Measurements from ENCODE around the gene USP13.

USP13 gene

DNA sequence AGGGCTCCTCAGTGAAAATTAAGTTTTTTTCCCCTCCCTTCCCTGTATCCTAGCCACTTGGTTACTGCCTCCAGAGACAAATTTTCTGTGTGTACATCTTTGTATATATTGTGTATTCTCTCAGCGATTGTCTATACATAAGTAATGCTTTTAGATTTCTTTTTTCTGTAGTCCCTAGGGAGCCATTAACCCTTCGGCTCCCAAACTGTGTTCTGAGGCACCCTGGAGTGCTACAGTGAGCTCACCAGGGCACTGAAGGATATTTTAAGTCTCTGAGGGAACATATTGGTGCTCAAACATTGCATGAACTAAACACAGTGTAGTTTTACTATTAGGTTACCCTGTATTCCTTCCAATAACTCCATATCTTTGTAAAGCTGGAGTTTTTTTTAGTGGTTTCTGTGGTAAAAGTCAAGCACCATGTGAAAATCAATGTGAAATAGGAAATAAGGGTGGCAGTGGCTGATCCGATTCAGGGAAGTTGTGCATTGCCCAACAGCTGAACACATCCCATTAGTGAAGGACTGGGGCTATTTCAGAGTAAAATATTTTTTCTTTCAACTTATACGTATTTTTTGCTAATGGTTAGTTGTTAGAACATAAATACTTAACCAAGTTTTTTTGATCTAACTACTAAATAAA, 43.0 kb downstream of the USP13 start:
- no peak for DNase-seq (ENCODE audit: low spot score in 2 of 2)
- no peaks in the 10 kb centered on the region for H3K9me3 ChIP-seq
- H3K4me1 ChIP-seq = peaks cover 8% of the 10 kb centered on the region
- no peak overlapping the region for H3K4me3 ChIP-seq
- H3K27me3 ChIP-seq (ENCODE audit: low read depth) = no peaks in the 10 kb centered on the region
- no peaks in the 10 kb centered on the region; the same call in 1 of the 2 replicates for H3K36me3 ChIP-seq (replicated peaks)
- in situ Hi-C loops (cut with MboI; ENCODE audit: low sequenced_read_pairs) = no loop called here

DNA sequence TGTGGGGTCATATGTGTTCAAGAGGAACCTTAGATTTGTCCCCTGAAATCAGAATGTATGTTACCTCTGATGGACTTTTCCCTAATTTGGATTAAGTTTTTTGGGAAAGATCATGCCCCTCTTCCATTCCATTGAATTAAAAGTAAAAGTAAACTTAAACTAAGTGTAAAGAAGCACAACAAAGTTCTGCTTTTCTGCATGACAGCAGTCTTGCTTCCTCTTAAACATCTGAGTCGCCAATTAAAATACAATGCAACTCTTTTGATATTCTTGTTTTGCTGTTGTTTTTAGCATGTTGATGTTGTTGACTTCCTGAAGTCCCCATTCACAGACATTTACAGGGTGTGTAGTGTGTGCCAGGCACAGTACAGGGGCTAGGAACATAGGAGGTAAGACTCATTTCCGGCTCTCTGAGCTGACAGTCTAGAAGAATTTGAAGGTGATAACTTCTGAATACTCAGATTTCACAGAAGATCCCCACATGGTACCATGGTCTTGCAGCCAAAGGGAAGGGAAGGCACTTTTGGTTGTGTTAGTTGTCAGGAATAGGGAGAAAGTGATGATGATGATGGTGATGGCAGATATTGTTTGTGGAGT, 45.0 kb downstream of the USP13 start:
- in situ Hi-C loops (cut with MboI; ENCODE audit: low sequenced_read_pairs) = no loop called here
- no peak for DNase-seq (ENCODE audit: low spot score in 2 of 2)
- no peak overlapping the region for H3K4me3 ChIP-seq

DNA sequence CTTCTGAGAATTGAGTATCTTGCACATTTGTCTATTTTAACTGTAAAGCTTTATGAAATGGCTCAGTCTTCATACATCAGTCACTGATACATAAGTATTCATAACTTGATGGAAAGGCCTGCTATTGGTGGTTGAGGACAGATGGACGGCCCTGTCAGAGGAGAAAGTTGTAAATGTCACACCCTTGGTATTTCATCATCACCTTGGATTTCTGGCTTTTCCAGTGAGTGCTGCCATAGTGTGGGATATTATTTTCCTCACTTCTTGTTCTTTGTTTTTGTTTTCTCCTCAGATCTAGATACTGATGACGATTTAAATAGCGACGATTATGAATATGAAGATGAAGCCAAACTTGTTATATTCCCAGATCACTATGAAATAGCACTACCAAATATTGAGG, 47.9 kb downstream of the USP13 start:
- no peaks in the 10 kb centered on the region; the same call in 1 of the 2 replicates for H3K36me3 ChIP-seq (replicated peaks)

More for the DNA sequence above, 45.0 kb downstream of the USP13 start:
- no peaks in the 10 kb centered on the region for H3K9me3 ChIP-seq
- no peaks in the 10 kb centered on the region for H3K27me3 ChIP-seq (ENCODE audit: low read depth)
- H3K36me3 ChIP-seq (replicated peaks) = no peaks in the 10 kb centered on the region; the same call in 1 of the 2 replicates
- peaks cover 16% of the 10 kb centered on the region for H3K4me1 ChIP-seq

DNA sequence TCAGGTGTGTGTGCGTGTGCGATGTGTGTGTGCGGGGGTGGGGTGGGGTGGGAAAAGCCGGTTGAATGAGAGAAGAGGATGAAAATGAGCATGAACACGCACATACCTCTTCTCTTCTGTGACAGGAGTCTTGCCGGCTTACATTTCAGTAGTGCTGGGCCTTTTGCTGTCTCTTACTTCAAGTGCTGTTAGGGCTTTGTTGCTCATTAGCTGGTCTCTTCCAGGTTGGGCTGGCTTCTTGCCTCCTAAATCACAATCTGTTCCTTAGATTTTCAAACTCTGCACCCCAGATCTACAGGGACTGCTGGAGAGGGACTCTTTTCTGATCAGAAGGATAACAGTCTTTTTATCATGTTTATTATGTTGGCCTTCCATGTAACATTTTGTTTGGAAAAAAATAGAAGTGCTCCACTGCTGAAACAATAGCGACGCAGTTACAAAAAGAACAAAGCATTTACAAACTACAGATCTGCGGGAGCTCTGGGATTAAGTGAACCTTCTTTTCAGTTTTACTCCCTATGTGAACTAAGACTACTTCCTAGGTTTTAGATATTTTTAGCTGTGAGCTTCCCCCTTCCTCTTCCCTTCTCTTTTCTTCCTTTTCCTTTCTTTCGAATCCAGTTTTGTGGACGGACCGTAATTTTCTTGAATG, 48.5 kb downstream of the USP13 start:
- Histone ChIP-seq H3K4me3 (no peak overlapping the region), H3K27me3 (ENCODE audit: low read depth) (no peaks in the 10 kb centered on the region), H3K4me1 (peaks cover 16% of the 10 kb centered on the region), H3K36me3 (replicated peaks) (no peaks in the 10 kb centered on the region; the same call in 1 of the 2 replicates), H3K9me3 (no peaks in the 10 kb centered on the region)
- in situ Hi-C loops (cut with MboI; ENCODE audit: low sequenced_read_pairs) = loop anchor here (5.0 kb wide), 1 partner anchor 49 kb away; the partner anchor contains the start of gene USP13
- peak; percentile 54 to 84 for DNase-seq (ENCODE audit: low spot score in 2 of 2)

More for the DNA sequence above, 47.9 kb downstream of the USP13 start:
- Histone ChIP-seq H3K27me3 (ENCODE audit: low read depth) (no peaks in the 10 kb centered on the region), H3K4me3 (no peak overlapping the region), H3K9me3 (no peaks in the 10 kb centered on the region), H3K4me1 (peaks cover 16% of the 10 kb centered on the region)
- in situ Hi-C loops (cut with MboI; ENCODE audit: low sequenced_read_pairs) = loop anchor here (5.0 kb wide), 1 partner anchor 48 kb away; the partner anchor contains the start of gene USP13
- no peak for DNase-seq (ENCODE audit: low spot score in 2 of 2)

- no peak overlapping the region for H3K4me3 ChIP-seq
- peaks cover 16% of the 10 kb centered on the region for H3K4me1 ChIP-seq
- in situ Hi-C loops (cut with MboI; ENCODE audit: low sequenced_read_pairs) = loop anchor here (5.0 kb wide), 1 partner anchor 50 kb away; the partner anchor contains the start of gene USP13
- DNase-seq (ENCODE audit: low spot score in 2 of 2) = no peak
- no peaks in the 10 kb centered on the region; the same call in none of the 2 replicates for H3K36me3 ChIP-seq (replicated peaks)
- no peaks in the 10 kb centered on the region for H3K9me3 ChIP-seq
- H3K27me3 ChIP-seq (ENCODE audit: low read depth) = no peaks in the 10 kb centered on the region
These were observed 49.6 kb downstream of the USP13 start for GRCh38 chr3:179702271-179702947.

GRCh38 chr3:179703816-179704215, 51.0 kb downstream of the USP13 start:
- Histone ChIP-seq H3K36me3 (replicated peaks) (no peaks in the 10 kb centered on the region; the same call in none of the 2 replicates), H3K27me3 (ENCODE audit: low read depth) (no peaks in the 10 kb centered on the region), H3K4me3 (no peak overlapping the region), H3K4me1 (peaks cover 16% of the 10 kb centered on the region), H3K9me3 (no peaks in the 10 kb centered on the region)
- no peak for DNase-seq (ENCODE audit: low spot score in 2 of 2)
- in situ Hi-C loops (cut with MboI; ENCODE audit: low sequenced_read_pairs) = loop anchor here (5.0 kb wide), 1 partner anchor 52 kb away; the partner anchor contains the start of gene USP13

- in situ Hi-C loops (cut with MboI; ENCODE audit: low sequenced_read_pairs) = no loop called here
- Histone ChIP-seq H3K4me1 (peaks cover 20% of the 10 kb centered on the region), H3K36me3 (replicated peaks) (peaks cover 3% of the 10 kb centered on the region), H3K4me3 (no peak overlapping the region), H3K9me3 (no peaks in the 10 kb centered on the region), H3K27me3 (ENCODE audit: low read depth) (no peaks in the 10 kb centered on the region)
- DNase-seq (ENCODE audit: low spot score in 2 of 2) = no peak
These were observed 53.4 kb downstream of the USP13 start for GRCh38 chr3:179706233-179706632.

- peak; percentile 41 to 88 for DNase-seq (ENCODE audit: low spot score in 2 of 2)
- Histone ChIP-seq H3K9me3 (no peaks in the 10 kb centered on the region), H3K4me1 (peaks cover 20% of the 10 kb centered on the region), H3K27me3 (ENCODE audit: low read depth) (no peaks in the 10 kb centered on the region), H3K36me3 (replicated peaks) (peaks cover 7% of the 10 kb centered on the region), H3K4me3 (no peak overlapping the region)
- in situ Hi-C loops (cut with MboI; ENCODE audit: low sequenced_read_pairs) = no loop called here
These were observed 57.2 kb downstream of the USP13 start for GRCh38 chr3:179710079-179710478.

DNA sequence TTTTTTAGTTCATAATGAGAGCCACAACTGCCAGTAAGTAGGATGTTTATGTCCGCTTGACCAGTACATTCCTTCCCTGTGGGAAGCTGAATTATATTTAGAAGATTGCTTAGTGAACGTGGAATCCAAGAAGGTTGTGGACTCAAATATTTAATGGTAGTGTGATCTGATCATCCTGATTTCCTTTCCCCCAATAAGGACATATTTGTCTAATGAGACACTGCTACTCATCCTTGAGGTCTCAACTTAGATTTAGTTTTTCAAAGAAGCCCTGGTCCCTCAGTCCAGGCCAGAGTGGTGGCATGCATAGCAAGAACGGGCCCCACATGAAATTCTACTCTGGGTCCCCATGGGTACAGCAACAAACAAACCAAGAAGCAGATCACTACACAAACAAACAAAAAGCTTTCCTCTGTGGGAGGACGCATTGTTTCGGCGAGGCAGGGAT, 60.8 kb downstream of the USP13 start:
- no peaks in the 10 kb centered on the region for H3K27me3 ChIP-seq (ENCODE audit: low read depth)
- H3K36me3 ChIP-seq (replicated peaks) = peaks cover 7% of the 10 kb centered on the region
- in situ Hi-C loops (cut with MboI; ENCODE audit: low sequenced_read_pairs) = no loop called here
- H3K9me3 ChIP-seq = no peaks in the 10 kb centered on the region
- no peak for DNase-seq (ENCODE audit: low spot score in 2 of 2)
- peaks cover 20% of the 10 kb centered on the region for H3K4me1 ChIP-seq
- no peak overlapping the region for H3K4me3 ChIP-seq

DNA sequence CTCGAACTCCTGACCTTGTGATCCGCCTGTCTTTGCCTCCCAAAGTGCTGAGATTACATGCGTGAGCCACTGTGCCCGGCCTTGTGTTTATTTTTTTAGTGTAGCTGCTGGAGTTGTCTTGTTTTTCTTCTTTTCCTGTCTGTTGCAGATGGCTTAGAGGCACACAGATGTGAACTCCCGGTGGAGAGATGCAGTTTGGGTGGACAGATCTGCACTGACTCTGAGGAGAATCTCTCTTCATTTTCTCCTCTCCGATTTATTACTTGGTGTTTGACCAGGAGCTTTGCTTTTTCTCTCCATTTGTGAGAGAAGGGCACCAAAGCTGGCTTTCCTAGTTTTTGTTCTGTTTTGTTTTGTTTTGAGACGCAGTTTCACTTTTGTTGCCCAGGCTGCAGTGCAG, 62.7 kb downstream of the USP13 start:
- no peaks in the 10 kb centered on the region for H3K9me3 ChIP-seq
- in situ Hi-C loops (cut with MboI; ENCODE audit: low sequenced_read_pairs) = no loop called here
- peaks cover 6% of the 10 kb centered on the region for H3K4me1 ChIP-seq
- H3K4me3 ChIP-seq = no peak overlapping the region
- DNase-seq (ENCODE audit: low spot score in 2 of 2) = no peak
- no peaks in the 10 kb centered on the region for H3K27me3 ChIP-seq (ENCODE audit: low read depth)
- peaks cover 5% of the 10 kb centered on the region for H3K36me3 ChIP-seq (replicated peaks)

DNA sequence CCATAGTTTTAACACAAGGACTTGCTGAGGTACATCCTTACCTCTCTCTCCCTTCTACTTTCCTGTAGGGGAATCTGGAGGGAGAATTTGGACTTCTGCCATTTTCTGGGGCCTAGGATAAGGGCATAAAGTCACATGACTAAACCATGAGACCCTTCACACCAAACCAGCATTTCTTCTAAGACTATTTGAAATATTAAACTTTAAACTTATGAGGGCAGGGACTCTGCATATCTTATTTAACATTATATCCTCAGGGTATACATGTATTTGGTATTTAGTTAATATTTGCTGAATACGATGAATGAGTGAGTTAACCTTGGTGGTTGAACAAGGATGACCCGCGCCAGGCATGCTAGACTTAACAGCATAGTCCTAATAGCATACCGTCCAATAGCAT, 63.4 kb downstream of the USP13 start:
- Histone ChIP-seq H3K9me3 (no peaks in the 10 kb centered on the region), H3K36me3 (replicated peaks) (peaks cover 6% of the 10 kb centered on the region; the same call in 1 of the 2 replicates), H3K4me3 (no peak overlapping the region), H3K27me3 (ENCODE audit: low read depth) (no peaks in the 10 kb centered on the region), H3K4me1 (0 out of 2 replicates have a peak, but pooled peaks cover 3% of the 10 kb centered on the region)
- in situ Hi-C loops (cut with MboI; ENCODE audit: low sequenced_read_pairs) = no loop called here
- DNase-seq (ENCODE audit: low spot score in 2 of 2) = no peak

DNA sequence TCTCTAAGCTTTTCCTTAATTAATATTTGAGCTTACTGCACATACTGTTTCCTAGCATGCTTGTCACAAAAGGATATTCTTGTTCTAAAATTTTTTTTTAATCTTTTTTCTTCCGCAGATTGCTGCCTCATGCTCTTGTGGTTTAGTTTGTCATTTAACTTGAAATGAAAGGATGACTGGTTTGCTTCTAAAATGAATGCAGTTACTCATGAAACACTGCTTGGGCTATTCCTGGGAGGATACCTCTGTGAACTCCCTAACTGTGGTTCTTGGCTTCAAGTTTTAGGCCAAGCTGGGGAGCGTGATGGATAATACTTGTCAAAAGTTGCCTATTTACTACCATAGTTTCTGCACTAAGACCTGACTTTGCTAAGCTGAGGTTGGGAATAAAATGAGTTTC, 64.0 kb downstream of the USP13 start:
- H3K4me1 ChIP-seq = 0 out of 2 replicates have a peak, but pooled peaks cover 2% of the 10 kb centered on the region

GRCh38 chr3:179717219-179717618, 64.4 kb downstream of the USP13 start:
- no peak overlapping the region for H3K4me3 ChIP-seq
- in situ Hi-C loops (cut with MboI; ENCODE audit: low sequenced_read_pairs) = no loop called here
- H3K9me3 ChIP-seq = no peaks in the 10 kb centered on the region
- peaks cover 7% of the 10 kb centered on the region; the same call in 1 of the 2 replicates for H3K36me3 ChIP-seq (replicated peaks)
- H3K4me1 ChIP-seq = no peaks in the 10 kb centered on the region
- no peaks in the 10 kb centered on the region for H3K27me3 ChIP-seq (ENCODE audit: low read depth)
- no peak for DNase-seq (ENCODE audit: low spot score in 2 of 2)

More for the DNA sequence above, 64.0 kb downstream of the USP13 start:
- in situ Hi-C loops (cut with MboI; ENCODE audit: low sequenced_read_pairs) = no loop called here
- no peak overlapping the region for H3K4me3 ChIP-seq
- H3K36me3 ChIP-seq (replicated peaks) = peaks cover 8% of the 10 kb centered on the region; the same call in 1 of the 2 replicates
- no peak for DNase-seq (ENCODE audit: low spot score in 2 of 2)
- no peaks in the 10 kb centered on the region for H3K9me3 ChIP-seq
- H3K27me3 ChIP-seq (ENCODE audit: low read depth) = no peaks in the 10 kb centered on the region

Data from HAP-1 (cell line).